Measurements from ENCODE around the gene SYNPR. TPM values are rescaled to one million over a fixed set of nuclear protein-coding genes. Genes with fewer than 3 reads are reported as not detected.
A peak's percentile ranks its signal among the peaks of the same experiment; 100 is the strongest.

The SYNPR gene
- total RNA-seq, 1 donor = not detected

- TF ChIP-seq CTCF (IDR thresholded peaks at IDR 0.05; ENCODE audit: insufficient read depth, low read length) = no peak
- DNase-seq (ENCODE audit: low read depth) = no peak
- no peak overlapping the region for H3K4me3 ChIP-seq (ENCODE audit: low read depth, low read length)
Observed at GRCh38 chr3:63557912-63558311, 279.8 kb downstream of the SYNPR start.

GRCh38 chr3:63559884-63560283 is 281.8 kb downstream of the SYNPR start:
- TF ChIP-seq CTCF (IDR thresholded peaks at IDR 0.05; ENCODE audit: insufficient read depth, low read length) = no peak
- H3K4me3 ChIP-seq (ENCODE audit: low read depth, low read length) = no peak overlapping the region
- DNase-seq (ENCODE audit: low read depth) = peak; percentile 50

- no peak for TF ChIP-seq CTCF (IDR thresholded peaks at IDR 0.05; ENCODE audit: insufficient read depth, low read length)
- no peak for DNase-seq (ENCODE audit: low read depth)
Observed at GRCh38 chr3:63561879-63562278, 283.8 kb downstream of the SYNPR start.

GRCh38 chr3:63562323-63562722 is 284.2 kb downstream of the SYNPR start:
- no peak overlapping the region for H3K4me3 ChIP-seq (ENCODE audit: low read depth, low read length)
- DNase-seq (ENCODE audit: low read depth) = no peak
- TF ChIP-seq CTCF (IDR thresholded peaks at IDR 0.05; ENCODE audit: insufficient read depth, low read length) = no peak

More at GRCh38 chr3:63561879-63562278, 283.8 kb downstream of the SYNPR start:
- no peak overlapping the region for H3K4me3 ChIP-seq (ENCODE audit: low read depth, low read length)

GRCh38 chr3:63563572-63563971 is 285.5 kb downstream of the SYNPR start:
- no peak for DNase-seq (ENCODE audit: low read depth)
- H3K4me3 ChIP-seq (ENCODE audit: low read depth, low read length) = no peak overlapping the region
- no peak for TF ChIP-seq CTCF (IDR thresholded peaks at IDR 0.05; ENCODE audit: insufficient read depth, low read length)

- H3K4me3 ChIP-seq (ENCODE audit: low read depth, low read length) = no peak overlapping the region
- DNase-seq (ENCODE audit: low read depth) = no peak
- TF ChIP-seq CTCF (IDR thresholded peaks at IDR 0.05; ENCODE audit: insufficient read depth, low read length) = peak; percentile 2
Observed at GRCh38 chr3:63565220-63565619, 287.1 kb downstream of the SYNPR start.

- TF ChIP-seq CTCF (IDR thresholded peaks at IDR 0.05; ENCODE audit: insufficient read depth, low read length) = no peak
- no peak for DNase-seq (ENCODE audit: low read depth)
- no peak overlapping the region for H3K4me3 ChIP-seq (ENCODE audit: low read depth, low read length)
Observed at GRCh38 chr3:63571682-63572081, 293.6 kb downstream of the SYNPR start.
